H9 (cell line): Measurements from ENCODE around the gene CES2. TPM values are rescaled to one million over a fixed set of nuclear protein-coding genes. Genes with fewer than 3 reads are reported as not detected.

Source experiments
- DNase-seq: peaks from one replicate; pipeline ENCODE4 v3.0.0-alpha.2; 2017
- H2AFZ ChIP-seq: one replicate; pipeline ENCODE4 v1.6.1; 2013; ENCODE audit warnings: mild to moderate bottlenecking, low read length, control low read depth, moderate library complexity
- H2AK5ac ChIP-seq: 2 replicates; pipeline ENCODE4 v1.6.1; 2013; ENCODE audit warnings: low read length, control low read depth, mixed read lengths; ENCODE audit not compliant: insufficient read length
- H2BK120ac ChIP-seq: one replicate; pipeline ENCODE4 v1.6.1; 2013; ENCODE audit warnings: low read depth, mild to moderate bottlenecking, low read length, control low read depth, inconsistent platforms; ENCODE audit not compliant: poor library complexity, severe bottlenecking
- H2BK12ac ChIP-seq: 2 replicates; pipeline ENCODE4 v1.6.1; 2013; ENCODE audit warnings: low read length, control low read depth, mixed read lengths, low read depth; ENCODE audit not compliant: insufficient read length
- H2BK15ac ChIP-seq: 2 replicates; pipeline ENCODE4 v1.6.1; 2013; ENCODE audit warnings: low read depth, low read length, control low read depth
- H2BK20ac ChIP-seq: one replicate; pipeline ENCODE4 v1.6.1; 2013; ENCODE audit warnings: low read depth, mild to moderate bottlenecking, low read length, control low read depth, inconsistent platforms; ENCODE audit not compliant: poor library complexity, severe bottlenecking
- H2BK5ac ChIP-seq: 2 replicates; pipeline ENCODE4 v1.6.1; 2013; ENCODE audit warnings: low read length, control low read depth, mixed read lengths; ENCODE audit not compliant: insufficient read length
- H3K14ac ChIP-seq: 2 replicates; pipeline ENCODE4 v1.6.1; 2013; ENCODE audit warnings: low read length, control low read depth; ENCODE audit not compliant: insufficient read depth
- H3K18ac ChIP-seq: 2 replicates; pipeline ENCODE4 v1.6.1; 2013; ENCODE audit warnings: low read depth, mild to moderate bottlenecking, mixed read lengths, low read length, control low read depth; ENCODE audit not compliant: insufficient read length
- H3K23ac ChIP-seq: 2 replicates; pipeline ENCODE4 v1.6.1; 2013; ENCODE audit warnings: low read length, control low read depth, mixed read lengths, low read depth; ENCODE audit not compliant: insufficient read length
- H3K23me2 ChIP-seq: 2 replicates; pipeline ENCODE4 v1.6.1; 2013; ENCODE audit warnings: low read depth, mild to moderate bottlenecking, mixed read lengths, low read length, control low read depth; ENCODE audit not compliant: insufficient read length, poor library complexity, severe bottlenecking
- H3K27ac ChIP-seq: 2 replicates; pipeline ENCODE4 v1.5.1; 2013; ENCODE audit warnings: low read length, control low read depth, mixed read lengths, low read depth; ENCODE audit not compliant: insufficient read length
- H3K27me3 ChIP-seq: 2 replicates; pipeline ENCODE4 v1.6.1; 2013; ENCODE audit warnings: low read length, control low read depth, inconsistent platforms; ENCODE audit not compliant: insufficient read depth
- H3K4ac ChIP-seq: 2 replicates; pipeline ENCODE4 v1.6.1; 2013; ENCODE audit warnings: low read depth, mild to moderate bottlenecking, control low read depth, inconsistent platforms, low read length, moderate library complexity
- H3K4me1 ChIP-seq: 2 replicates; pipeline ENCODE4 v1.6.1; 2013; ENCODE audit warnings: low read length, control low read depth, inconsistent platforms; ENCODE audit not compliant: insufficient read depth
- H3K4me2 ChIP-seq: 2 replicates; pipeline ENCODE4 v1.6.1; 2013; ENCODE audit warnings: low read length, control low read depth, mixed read lengths; ENCODE audit not compliant: insufficient read length, insufficient read depth
- H3K56ac ChIP-seq: 2 replicates; pipeline ENCODE4 v1.6.1; 2013; ENCODE audit warnings: low read depth, mild to moderate bottlenecking, mixed read lengths, low read length, control low read depth; ENCODE audit not compliant: insufficient read length
- H3K79me1 ChIP-seq: 2 replicates; pipeline ENCODE4 v1.6.1; 2013; ENCODE audit warnings: low read depth, mild to moderate bottlenecking, moderate library complexity, low read length, control low read depth, inconsistent platforms; ENCODE audit not compliant: insufficient read depth, poor library complexity, severe bottlenecking
- H3K79me2 ChIP-seq: 2 replicates; pipeline ENCODE4 v1.6.1; 2013; ENCODE audit warnings: low read length, control low read depth, inconsistent platforms; ENCODE audit not compliant: insufficient read depth
- H3K9ac ChIP-seq: 2 replicates; pipeline ENCODE4 v1.6.1; 2013; ENCODE audit warnings: low read length, control low read depth, mixed read lengths; ENCODE audit not compliant: insufficient read length; ENCODE audit errors: extremely low read depth
- H3K9me3 ChIP-seq: one replicate; pipeline ENCODE4 v1.6.1; 2013; ENCODE audit warnings: low read depth, low read length, inconsistent platforms; ENCODE audit not compliant: control insufficient read depth
- H3T11ph ChIP-seq: one replicate; pipeline ENCODE4 v1.6.1; 2013; ENCODE audit warnings: mild to moderate bottlenecking, low read length, control low read depth, inconsistent platforms
- H4K20me1 ChIP-seq: one replicate; pipeline ENCODE4 v1.6.1; 2013; ENCODE audit not compliant: control insufficient read depth, insufficient read length, insufficient read depth
- H4K5ac ChIP-seq: 2 replicates; pipeline ENCODE4 v1.6.1; 2013; ENCODE audit warnings: low read depth, mild to moderate bottlenecking, mixed read lengths, low read length, control low read depth; ENCODE audit not compliant: insufficient read length
- H4K8ac ChIP-seq: replicated peaks from 2 replicates; pipeline ENCODE4 v1.6.1; 2013; ENCODE audit warnings: low read length, control low read depth, mixed read lengths, low read depth; ENCODE audit not compliant: insufficient read length
- H4K91ac ChIP-seq: 2 replicates; pipeline ENCODE4 v1.6.1; 2013; ENCODE audit warnings: low read depth, mild to moderate bottlenecking, moderate library complexity, mixed read lengths, low read length, control low read depth; ENCODE audit not compliant: insufficient read length
- H3K27ac Mint-ChIP-seq, 3 experiments: 2 replicates in 2 of 3; 3 replicates in 1 of 3; pipeline ENCODE4 v1.8.0; 2020 to 2021; ENCODE audit warnings: mixed read lengths in 3 of 3, mild to moderate bottlenecking in 1 of 3, moderate library complexity in 1 of 3
- H3K27me3 Mint-ChIP-seq: 2 replicates; pipeline ENCODE4 v1.8.0; 2021; ENCODE audit warnings: low read depth, mild to moderate bottlenecking, moderate library complexity, mixed read lengths
- H3K36me3 Mint-ChIP-seq, 3 experiments: 2 replicates in 2 of 3; 3 replicates in 1 of 3; pipeline ENCODE4 v1.8.0; 2020 to 2021; ENCODE audit warnings: low read depth in 3 of 3, mixed read lengths in 3 of 3; ENCODE audit not compliant: insufficient read depth in 1 of 3
- H3K4me1 Mint-ChIP-seq, 2 experiments: 2 replicates each; pipeline ENCODE4 v1.8.0; 2020; ENCODE audit warnings: mixed read lengths in 2 of 2
- H3K4me3 Mint-ChIP-seq, 2 experiments: 2 replicates in 1 of 2; 3 replicates in 1 of 2; pipeline ENCODE4 v1.8.0; 2020 to 2021; ENCODE audit warnings: mild to moderate bottlenecking in 2 of 2, mixed read lengths in 2 of 2, moderate library complexity in 1 of 2
- H3K9me3 Mint-ChIP-seq, 2 experiments: 2 replicates in 1 of 2; 3 replicates in 1 of 2; pipeline ENCODE4 v1.8.0; 2020; ENCODE audit warnings: mild to moderate bottlenecking in 2 of 2, mixed read lengths in 2 of 2, moderate library complexity in 1 of 2
- CTCF ChIP-seq: fragments of 200-600 bp; sonication (generic); conservative IDR thresholded peaks from 3 replicates; pipeline ENCODE4 v1.8.0; 2021; ENCODE audit warnings: antibody characterized with exemption, mild to moderate bottlenecking
- WGBS: extraction: QIAGEN DNeasy Blood & Tissue Kit; methylation state at CpG from one replicate; pipeline ENCODE4 v1.1.7; 2013; ENCODE audit warnings: missing lambda C conversion rate, low lambda C conversion rate, mixed read lengths; ENCODE audit not compliant: insufficient read length; ENCODE audit errors: extremely low coverage; 5-methylcytosine and 5-hydroxymethylcytosine counted together
- total RNA-seq: library from RNA; stranded (reverse); gene quantifications from 2 replicates; pipeline ENCODE4 v1.2.1, GENCODE V29; 2021

The CES2 gene
- total RNA-seq, 1 experiment from 2014 or later = 28.2 TPM

- no CpG with 5 or more reads among the region's 18 CpGs for WGBS
- no peak overlapping the region for H4K8ac ChIP-seq
- no peaks in the 10 kb centered on the region for H3K79me1 ChIP-seq
- H3K79me2 ChIP-seq = no peaks in the 10 kb centered on the region
- no peak overlapping the region for H3K9ac ChIP-seq
- no peak overlapping the region for H2BK5ac ChIP-seq
- no peak overlapping the region for H2AFZ ChIP-seq
- H2AK5ac ChIP-seq = no peak overlapping the region
- peaks cover 75% of the 10 kb centered on the region for H3K27me3 Mint-ChIP-seq
- H3K27ac Mint-ChIP-seq = no peak overlapping the region
- no peak overlapping the region for H2BK12ac ChIP-seq
- no peaks in the 10 kb centered on the region for H3K36me3 Mint-ChIP-seq
- no peak overlapping the region for H4K91ac ChIP-seq
- no peaks in the 10 kb centered on the region for H4K20me1 ChIP-seq
- H3K27me3 ChIP-seq = peaks cover 15% of the 10 kb centered on the region; the same call in 1 of the 2 replicates
- peaks cover 12 to 15% of the 10 kb centered on the region in 2 experiments for H3K4me1 Mint-ChIP-seq
- no peaks in the 10 kb centered on the region; a peak in 1 of 5 replicates for H3K9me3 Mint-ChIP-seq
- H2BK120ac ChIP-seq = no peak overlapping the region
- H3K56ac ChIP-seq = no peak overlapping the region
- no peaks in the 10 kb centered on the region for H3K4me1 ChIP-seq
- no peak overlapping the region for H3K14ac ChIP-seq
- H3K18ac ChIP-seq = no peak overlapping the region
- H4K5ac ChIP-seq = no peak overlapping the region
- H2BK20ac ChIP-seq = no peak overlapping the region
- no peak overlapping the region for H3K4ac ChIP-seq
- H3K4me3 Mint-ChIP-seq = no peak overlapping the region
- no peak overlapping the region for H3T11ph ChIP-seq
- no peak overlapping the region for H2BK15ac ChIP-seq
- no peak overlapping the region for H3K27ac ChIP-seq
- H3K9me3 ChIP-seq = no peaks in the 10 kb centered on the region
- TF ChIP-seq CTCF = no peak
- no peak overlapping the region for H3K23ac ChIP-seq
- no peak for DNase-seq
- H3K4me2 ChIP-seq = no peak overlapping the region
- H3K23me2 ChIP-seq = peaks cover 5% of the 10 kb centered on the region
These were observed 12.0 kb upstream of the CES2 start for GRCh38 chr16:66923247-66923731.
